ENCODE measurements around the gene MYRIP.
A peak's percentile ranks its signal among the peaks of the same experiment; 100 is the strongest.

Gene MYRIP

DNA sequence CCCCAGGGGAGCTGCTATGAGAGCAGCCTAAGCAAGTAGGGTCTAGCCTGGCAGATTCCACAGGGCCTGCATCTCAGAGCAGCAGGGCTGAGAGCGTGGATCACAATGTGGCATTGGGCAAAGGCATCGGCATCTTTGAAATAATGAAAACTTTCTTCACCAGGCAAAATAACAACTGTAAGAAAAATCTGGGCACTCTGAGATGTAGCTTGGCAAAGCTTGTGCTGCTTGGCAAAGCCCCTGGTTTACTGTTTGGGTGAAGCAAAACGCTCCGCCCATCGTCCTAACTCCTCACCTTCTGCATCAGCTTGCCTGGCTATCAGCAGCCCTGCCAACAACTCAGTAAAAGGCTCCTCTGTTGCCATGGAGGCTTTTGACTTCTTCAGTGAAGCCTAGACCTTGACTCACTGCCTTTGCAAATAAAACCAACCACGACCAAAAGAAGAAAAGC, 287.3 kb downstream of the MYRIP start:
- peak; percentile 51 for ATAC-seq
- TF ChIP-seq OSR1 (CRISPR knock-in tag; IDR thresholded peaks at IDR 0.05): no peak

DNA sequence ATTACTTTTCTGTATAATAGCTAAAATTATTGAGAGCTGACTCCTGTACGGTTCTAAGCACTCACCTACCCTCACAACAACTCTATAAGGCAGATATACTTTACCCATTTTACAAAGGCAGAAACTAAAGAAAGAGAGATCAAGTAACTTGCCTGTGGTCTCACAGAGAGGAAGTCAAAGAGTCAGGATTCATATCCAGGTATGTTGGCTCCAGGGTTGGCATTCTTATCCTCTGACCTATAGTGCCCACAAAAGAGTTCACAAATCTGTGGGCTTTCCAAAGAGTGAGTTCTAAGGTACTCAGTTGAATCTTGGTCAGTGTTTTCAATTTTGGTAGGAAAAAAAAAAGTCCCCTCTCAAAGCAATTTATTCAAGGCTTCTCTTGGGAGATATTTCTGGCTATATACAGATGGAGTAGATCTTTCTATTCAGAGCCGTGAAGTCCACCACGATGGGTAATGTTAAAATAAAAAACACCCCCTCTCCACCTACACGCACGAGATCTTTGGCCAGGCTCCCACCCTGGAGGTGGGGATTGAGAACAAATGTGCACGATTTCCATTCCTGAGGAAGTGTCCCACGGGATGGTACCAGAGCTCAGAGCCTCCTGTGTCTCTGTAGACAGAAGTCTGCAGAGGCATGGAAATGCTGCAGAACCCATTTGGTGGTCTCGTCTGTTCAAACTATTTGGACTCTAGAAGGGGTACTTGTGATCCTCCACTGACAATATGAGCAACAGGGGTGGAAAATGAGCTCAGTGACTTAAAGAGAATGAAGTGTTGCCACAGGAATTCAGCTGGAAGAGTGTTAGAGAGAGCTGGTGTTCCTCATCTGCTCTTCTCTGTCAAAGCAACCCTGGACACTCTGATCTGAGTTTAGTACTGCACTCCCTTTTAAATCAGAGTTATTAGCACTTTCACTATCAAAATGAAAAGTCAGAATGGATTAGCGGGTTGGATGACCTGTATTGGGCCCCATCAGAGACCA, 288.0 kb downstream of the MYRIP start:
- TF ChIP-seq ZNF565 (CRISPR knock-in tag; conservative IDR thresholded peaks at IDR 0.05; ENCODE audit: low read depth) (no peak), CSDC2 (CRISPR knock-in tag; IDR thresholded peaks at IDR 0.05) (no peak), RARB (CRISPR knock-in tag; IDR thresholded peaks at IDR 0.05) (no peak), ZNF70 (CRISPR knock-in tag; IDR thresholded peaks at IDR 0.05) (no peak), ZNF8 (CRISPR knock-in tag; IDR thresholded peaks at IDR 0.05) (no peak), GLIS3 (CRISPR knock-in tag; IDR thresholded peaks at IDR 0.05) (no peak)
- ATAC-seq: peak; percentile 64

DNA sequence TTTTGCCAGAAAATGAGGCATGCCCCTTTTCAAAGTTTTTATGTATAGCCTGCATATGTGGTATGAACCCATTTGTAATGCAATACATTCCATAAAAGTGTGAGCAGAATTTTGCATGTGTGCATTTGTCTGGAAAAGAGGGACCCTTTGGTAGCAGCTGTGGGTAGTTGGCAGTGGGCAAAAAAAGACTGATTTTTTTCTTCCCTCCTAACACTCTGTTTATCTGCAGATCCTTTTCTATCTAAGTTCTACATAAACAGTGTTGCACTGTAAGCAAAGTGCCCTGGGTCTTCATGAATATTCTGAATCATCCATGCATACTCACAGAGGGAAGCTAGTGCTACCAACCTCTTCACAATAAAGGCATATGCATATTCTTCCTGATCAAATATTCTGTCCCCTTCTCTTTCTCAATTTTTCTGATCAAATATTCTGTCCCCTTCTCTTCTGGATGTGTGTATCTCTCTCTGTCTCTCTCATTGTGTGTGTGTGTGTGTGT, 288.9 kb downstream of the MYRIP start:
- TF ChIP-seq ZNF70 (CRISPR knock-in tag; IDR thresholded peaks at IDR 0.05): no peak
- TF ChIP-seq TCF4 (CRISPR knock-in tag; IDR thresholded peaks at IDR 0.05; ENCODE audit: borderline replicate concordance): no peak
- TF ChIP-seq, protein P1, sequence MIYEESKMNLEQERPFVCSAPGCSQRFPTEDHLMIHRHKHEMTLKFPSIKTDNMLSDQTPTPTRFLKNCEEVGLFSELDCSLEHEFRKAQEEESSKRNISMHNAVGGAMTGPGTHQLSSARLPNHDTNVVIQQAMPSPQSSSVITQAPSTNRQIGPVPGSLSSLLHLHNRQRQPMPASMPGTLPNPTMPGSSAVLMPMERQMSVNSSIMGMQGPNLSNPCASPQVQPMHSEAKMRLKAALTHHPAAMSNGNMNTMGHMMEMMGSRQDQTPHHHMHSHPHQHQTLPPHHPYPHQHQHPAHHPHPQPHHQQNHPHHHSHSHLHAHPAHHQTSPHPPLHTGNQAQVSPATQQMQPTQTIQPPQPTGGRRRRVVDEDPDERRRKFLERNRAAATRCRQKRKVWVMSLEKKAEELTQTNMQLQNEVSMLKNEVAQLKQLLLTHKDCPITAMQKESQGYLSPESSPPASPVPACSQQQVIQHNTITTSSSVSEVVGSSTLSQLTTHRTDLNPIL (CRISPR knock-in tag; IDR thresholded peaks at IDR 0.05; ENCODE audit: low read depth): no peak
- TF ChIP-seq PPARA (CRISPR knock-in tag; IDR thresholded peaks at IDR 0.05; ENCODE audit: borderline replicate concordance): no peak
- TF ChIP-seq, protein P2, sequence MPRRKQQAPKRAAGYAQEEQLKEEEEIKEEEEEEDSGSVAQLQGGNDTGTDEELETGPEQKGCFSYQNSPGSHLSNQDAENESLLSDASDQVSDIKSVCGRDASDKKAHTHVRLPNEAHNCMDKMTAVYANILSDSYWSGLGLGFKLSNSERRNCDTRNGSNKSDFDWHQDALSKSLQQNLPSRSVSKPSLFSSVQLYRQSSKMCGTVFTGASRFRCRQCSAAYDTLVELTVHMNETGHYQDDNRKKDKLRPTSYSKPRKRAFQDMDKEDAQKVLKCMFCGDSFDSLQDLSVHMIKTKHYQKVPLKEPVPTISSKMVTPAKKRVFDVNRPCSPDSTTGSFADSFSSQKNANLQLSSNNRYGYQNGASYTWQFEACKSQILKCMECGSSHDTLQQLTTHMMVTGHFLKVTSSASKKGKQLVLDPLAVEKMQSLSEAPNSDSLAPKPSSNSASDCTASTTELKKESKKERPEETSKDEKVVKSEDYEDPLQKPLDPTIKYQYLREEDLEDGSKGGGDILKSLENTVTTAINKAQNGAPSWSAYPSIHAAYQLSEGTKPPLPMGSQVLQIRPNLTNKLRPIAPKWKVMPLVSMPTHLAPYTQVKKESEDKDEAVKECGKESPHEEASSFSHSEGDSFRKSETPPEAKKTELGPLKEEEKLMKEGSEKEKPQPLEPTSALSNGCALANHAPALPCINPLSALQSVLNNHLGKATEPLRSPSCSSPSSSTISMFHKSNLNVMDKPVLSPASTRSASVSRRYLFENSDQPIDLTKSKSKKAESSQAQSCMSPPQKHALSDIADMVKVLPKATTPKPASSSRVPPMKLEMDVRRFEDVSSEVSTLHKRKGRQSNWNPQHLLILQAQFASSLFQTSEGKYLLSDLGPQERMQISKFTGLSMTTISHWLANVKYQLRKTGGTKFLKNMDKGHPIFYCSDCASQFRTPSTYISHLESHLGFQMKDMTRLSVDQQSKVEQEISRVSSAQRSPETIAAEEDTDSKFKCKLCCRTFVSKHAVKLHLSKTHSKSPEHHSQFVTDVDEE (CRISPR knock-in tag; IDR thresholded peaks at IDR 0.05): no peak
- TF ChIP-seq, protein P3, sequence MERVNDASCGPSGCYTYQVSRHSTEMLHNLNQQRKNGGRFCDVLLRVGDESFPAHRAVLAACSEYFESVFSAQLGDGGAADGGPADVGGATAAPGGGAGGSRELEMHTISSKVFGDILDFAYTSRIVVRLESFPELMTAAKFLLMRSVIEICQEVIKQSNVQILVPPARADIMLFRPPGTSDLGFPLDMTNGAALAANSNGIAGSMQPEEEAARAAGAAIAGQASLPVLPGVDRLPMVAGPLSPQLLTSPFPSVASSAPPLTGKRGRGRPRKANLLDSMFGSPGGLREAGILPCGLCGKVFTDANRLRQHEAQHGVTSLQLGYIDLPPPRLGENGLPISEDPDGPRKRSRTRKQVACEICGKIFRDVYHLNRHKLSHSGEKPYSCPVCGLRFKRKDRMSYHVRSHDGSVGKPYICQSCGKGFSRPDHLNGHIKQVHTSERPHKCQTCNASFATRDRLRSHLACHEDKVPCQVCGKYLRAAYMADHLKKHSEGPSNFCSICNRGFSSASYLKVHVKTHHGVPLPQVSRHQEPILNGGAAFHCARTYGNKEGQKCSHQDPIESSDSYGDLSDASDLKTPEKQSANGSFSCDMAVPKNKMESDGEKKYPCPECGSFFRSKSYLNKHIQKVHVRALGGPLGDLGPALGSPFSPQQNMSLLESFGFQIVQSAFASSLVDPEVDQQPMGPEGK (CRISPR knock-in tag; IDR thresholded peaks at IDR 0.05; ENCODE audit: borderline replicate concordance): no peak
- TF ChIP-seq ISL1 (CRISPR knock-in tag; IDR thresholded peaks at IDR 0.05): no peak
- TF ChIP-seq GLIS3 (CRISPR knock-in tag; IDR thresholded peaks at IDR 0.05): no peak
- TF ChIP-seq ZFP30 (CRISPR knock-in tag; IDR thresholded peaks at IDR 0.05): no peak
- TF ChIP-seq CSDC2 (CRISPR knock-in tag; IDR thresholded peaks at IDR 0.05): no peak
- no peak for TF ChIP-seq ESRRG (CRISPR knock-in tag; IDR thresholded peaks at IDR 0.05)
- TF ChIP-seq TOX (CRISPR knock-in tag; IDR thresholded peaks at IDR 0.05; ENCODE audit: borderline replicate concordance): no peak
- TF ChIP-seq ZC3H10 (CRISPR knock-in tag; IDR thresholded peaks at IDR 0.05): no peak
- no peak for TF ChIP-seq ZNF565 (CRISPR knock-in tag; conservative IDR thresholded peaks at IDR 0.05; ENCODE audit: low read depth)
- TF ChIP-seq ZNF8 (CRISPR knock-in tag; IDR thresholded peaks at IDR 0.05): no peak
- no peak for TF ChIP-seq OSR1 (CRISPR knock-in tag; IDR thresholded peaks at IDR 0.05)
- no peak for TF ChIP-seq BACH2 (CRISPR knock-in tag; IDR thresholded peaks at IDR 0.05; ENCODE audit: borderline replicate concordance)
- no peak for TF ChIP-seq ARNTL (CRISPR knock-in tag; IDR thresholded peaks at IDR 0.05; ENCODE audit: borderline replicate concordance, low read depth)
- ATAC-seq: no peak

DNA sequence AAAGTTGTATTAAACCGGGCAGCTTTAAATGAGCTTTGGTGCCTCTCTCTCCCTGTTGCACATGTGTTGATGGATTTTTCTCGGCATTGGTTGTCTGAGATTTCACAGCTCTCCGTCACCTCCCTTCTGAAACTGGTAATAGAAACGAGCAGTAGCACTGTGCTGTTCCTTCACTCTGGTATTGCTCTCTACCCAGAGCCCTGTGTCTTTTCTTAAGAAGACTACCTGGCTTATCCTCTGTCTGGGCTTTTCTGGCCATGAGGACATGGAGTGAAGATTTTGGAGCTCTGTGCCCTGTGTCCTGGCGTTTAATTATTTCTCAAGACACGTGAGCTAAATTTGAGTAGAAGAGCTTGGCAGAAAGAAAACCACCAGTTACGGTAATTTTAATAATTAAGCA, 290.5 kb downstream of the MYRIP start:
- no peak for ATAC-seq
- TF ChIP-seq, protein P2 (CRISPR knock-in tag; IDR thresholded peaks at IDR 0.05): no peak
- TF ChIP-seq ZNF565 (CRISPR knock-in tag; conservative IDR thresholded peaks at IDR 0.05; ENCODE audit: low read depth) (no peak), CSDC2 (CRISPR knock-in tag; IDR thresholded peaks at IDR 0.05) (no peak), SNAI2 (CRISPR knock-in tag; IDR thresholded peaks at IDR 0.05) (no peak), ISL1 (CRISPR knock-in tag; IDR thresholded peaks at IDR 0.05) (no peak), ZFP3 (CRISPR knock-in tag; IDR thresholded peaks at IDR 0.05) (no peak), ESRRG (CRISPR knock-in tag; IDR thresholded peaks at IDR 0.05) (no peak), GLIS3 (CRISPR knock-in tag; IDR thresholded peaks at IDR 0.05) (no peak), ZNF70 (CRISPR knock-in tag; IDR thresholded peaks at IDR 0.05) (no peak)
- TF ChIP-seq, protein P4, sequence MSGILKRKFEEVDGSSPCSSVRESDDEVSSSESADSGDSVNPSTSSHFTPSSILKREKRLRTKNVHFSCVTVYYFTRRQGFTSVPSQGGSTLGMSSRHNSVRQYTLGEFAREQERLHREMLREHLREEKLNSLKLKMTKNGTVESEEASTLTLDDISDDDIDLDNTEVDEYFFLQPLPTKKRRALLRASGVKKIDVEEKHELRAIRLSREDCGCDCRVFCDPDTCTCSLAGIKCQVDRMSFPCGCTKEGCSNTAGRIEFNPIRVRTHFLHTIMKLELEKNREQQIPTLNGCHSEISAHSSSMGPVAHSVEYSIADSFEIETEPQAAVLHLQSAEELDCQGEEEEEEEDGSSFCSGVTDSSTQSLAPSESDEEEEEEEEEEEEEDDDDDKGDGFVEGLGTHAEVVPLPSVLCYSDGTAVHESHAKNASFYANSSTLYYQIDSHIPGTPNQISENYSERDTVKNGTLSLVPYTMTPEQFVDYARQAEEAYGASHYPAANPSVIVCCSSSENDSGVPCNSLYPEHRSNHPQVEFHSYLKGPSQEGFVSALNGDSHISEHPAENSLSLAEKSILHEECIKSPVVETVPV (CRISPR knock-in tag; IDR thresholded peaks at IDR 0.05): no peak
- TF ChIP-seq, protein P3 (CRISPR knock-in tag; IDR thresholded peaks at IDR 0.05; ENCODE audit: borderline replicate concordance): no peak
